Measurements from ENCODE around the gene ABHD8. TPM values are rescaled to one million over a fixed set of nuclear protein-coding genes. Genes with fewer than 3 reads are reported as not detected.

The ABHD8 gene
- total and polyA plus RNA-seq, 2 experiments from 2014 or later, result 5.5 to 16.5 TPM

- Mint-ChIP-seq H3K27ac (no peak overlapping the region), H3K27me3 (ENCODE audit: insufficient read depth, low read depth, poor library complexity) (peaks cover 22% of the 10 kb centered on the region), H3K4me1 (peaks cover 27% of the 10 kb centered on the region; the same call in 2 of the 3 replicates), H3K36me3 (ENCODE audit: low read depth) (peaks cover 32% of the 10 kb centered on the region), H3K9me3 (no peaks in the 10 kb centered on the region), H3K4me3 (no peak overlapping the region)
- H3F3A ChIP-seq (replicated peaks; ENCODE audit: low read depth), result peaks cover 15% of the 10 kb centered on the region; the same call in 1 of the 2 replicates
- H3K9me2 ChIP-seq (ENCODE audit: insufficient read depth), result no peaks in the 10 kb centered on the region
- peak overlapping the region; percentile 72 for H3K4me2 ChIP-seq
- peaks cover 26% of the 10 kb centered on the region; the same call in 1 of the 2 replicates for H3K4me1 ChIP-seq (ENCODE audit: insufficient read depth)
- H4K20me1 ChIP-seq (replicated peaks; ENCODE audit: insufficient read depth), result no peaks in the 10 kb centered on the region
- no peaks in the 10 kb centered on the region for H3K27me3 ChIP-seq (ENCODE audit: insufficient read depth)
- no peak for ATAC-seq
- no peak overlapping the region for H2AFZ ChIP-seq
- H3K4me3 ChIP-seq, result peak overlapping the region; percentile 46
- H3K79me2 ChIP-seq (replicated peaks; ENCODE audit: insufficient read depth), result no peaks in the 10 kb centered on the region
- no peak for TF ChIP-seq CTCF (conservative IDR thresholded peaks at IDR 0.05; ENCODE audit: low read depth in 2 of 2)
- no peak for TF ChIP-seq ETS1 (IDR thresholded peaks at IDR 0.05)
- TF ChIP-seq ZNF114 (CRISPR knock-in tag; IDR thresholded peaks at IDR 0.05), result no peak
- TF ChIP-seq NANOG (IDR thresholded peaks at IDR 0.05; ENCODE audit: borderline replicate concordance), result no peak
- TF ChIP-seq CREB1 (CRISPR knock-in tag; IDR thresholded peaks at IDR 0.05; ENCODE audit: low read depth), result no peak
- TF ChIP-seq POLR2AphosphoS5 (IDR thresholded peaks at IDR 0.05; ENCODE audit: low read depth), result no peak
- no peak for TF ChIP-seq JUNB (IDR thresholded peaks at IDR 0.05; ENCODE audit: unreplicated experiment)
- TF ChIP-seq STAT1 (IDR thresholded peaks at IDR 0.05; ENCODE audit: unreplicated experiment), result no peak
- no peak for TF ChIP-seq EZH2 (IDR thresholded peaks at IDR 0.05; ENCODE audit: low read depth, unreplicated experiment)
- TF ChIP-seq REST (IDR thresholded peaks at IDR 0.05; ENCODE audit: unreplicated experiment), result no peak
- no peak for TF ChIP-seq EZH2phosphoT487 (IDR thresholded peaks at IDR 0.05; ENCODE audit: unreplicated experiment)
- no peak for DNase-seq (ENCODE audit: low spot score)
- H3K27ac ChIP-seq (ENCODE audit: low read depth), result peak overlapping the region; percentile 74; the same call in 1 of the 2 replicates
- peaks cover 6% of the 10 kb centered on the region; the same call in 1 of the 2 replicates for H3K36me3 ChIP-seq (ENCODE audit: insufficient read depth)
Measured at GRCh38 chr19:17341386-17341785, 38.2 kb upstream of the ABHD8 start.
